HG03095 (cell line): ENCODE results near the gene DEDD.
A peak's percentile ranks its signal among the peaks of the same experiment; 100 is the strongest.

Experiments
- ATAC-seq: cut with Tn5 transposase; IDR thresholded peaks from one replicate; pipeline ENCODE4 v1.9.1; 2021; ENCODE audit warnings: moderate library complexity; ENCODE audit not compliant: unreplicated experiment

Gene DEDD

DNA sequence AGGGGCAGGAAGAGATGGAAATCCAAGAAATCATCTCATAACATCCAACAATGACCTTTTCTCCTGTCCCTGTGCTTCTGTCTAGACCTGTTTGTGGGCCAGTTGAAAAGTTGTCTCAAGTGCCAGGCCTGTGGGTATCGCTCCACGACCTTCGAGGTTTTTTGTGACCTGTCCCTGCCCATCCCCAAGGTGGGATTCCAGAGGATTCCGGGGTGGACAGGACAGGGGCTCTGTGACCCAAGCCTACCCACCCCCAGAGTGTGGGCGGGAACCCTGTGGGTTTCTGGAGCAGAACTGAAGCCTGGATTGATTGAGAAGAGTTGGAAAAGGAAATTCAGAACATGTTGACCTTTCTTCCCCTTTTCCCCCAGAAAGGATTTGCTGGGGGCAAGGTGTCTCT lies 31.3 kb upstream of the DEDD start:
- ATAC-seq, result no peak

DNA sequence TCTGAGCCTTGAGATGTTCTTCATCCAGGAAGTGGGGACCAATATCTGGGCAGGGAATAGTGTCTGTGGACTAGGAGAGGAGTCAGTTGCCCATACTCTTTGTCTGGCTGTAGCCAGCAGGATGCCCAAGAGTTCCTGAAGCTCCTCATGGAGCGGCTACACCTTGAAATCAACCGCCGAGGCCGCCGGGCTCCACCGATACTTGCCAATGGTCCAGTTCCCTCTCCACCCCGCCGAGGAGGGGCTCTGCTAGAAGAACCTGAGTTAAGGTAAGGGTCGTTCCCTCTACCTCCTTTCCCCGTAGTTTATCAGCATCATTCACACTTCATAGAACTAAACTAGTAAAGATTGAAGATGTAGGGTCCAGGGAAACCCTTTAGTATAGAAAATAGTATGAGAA lies 30.3 kb upstream of the DEDD start:
- no peak for ATAC-seq

DNA sequence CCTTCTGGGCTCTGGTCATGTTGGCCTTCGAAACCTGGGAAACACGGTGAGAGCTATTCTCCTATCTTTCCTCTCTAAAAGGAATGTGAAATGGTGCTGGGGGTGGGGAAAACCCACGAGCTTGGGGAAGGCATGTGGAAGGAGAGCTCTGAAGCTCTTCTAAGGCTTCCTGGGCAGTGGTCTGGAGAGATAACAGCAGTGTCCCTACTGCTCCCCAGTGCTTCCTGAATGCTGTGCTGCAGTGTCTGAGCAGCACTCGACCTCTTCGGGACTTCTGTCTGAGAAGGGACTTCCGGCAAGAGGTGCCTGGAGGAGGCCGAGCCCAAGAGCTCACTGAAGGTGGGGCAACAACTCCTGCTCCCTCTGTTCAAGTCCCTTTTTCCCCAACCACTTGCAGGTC lies 29.6 kb upstream of the DEDD start:
- no peak for ATAC-seq

DNA sequence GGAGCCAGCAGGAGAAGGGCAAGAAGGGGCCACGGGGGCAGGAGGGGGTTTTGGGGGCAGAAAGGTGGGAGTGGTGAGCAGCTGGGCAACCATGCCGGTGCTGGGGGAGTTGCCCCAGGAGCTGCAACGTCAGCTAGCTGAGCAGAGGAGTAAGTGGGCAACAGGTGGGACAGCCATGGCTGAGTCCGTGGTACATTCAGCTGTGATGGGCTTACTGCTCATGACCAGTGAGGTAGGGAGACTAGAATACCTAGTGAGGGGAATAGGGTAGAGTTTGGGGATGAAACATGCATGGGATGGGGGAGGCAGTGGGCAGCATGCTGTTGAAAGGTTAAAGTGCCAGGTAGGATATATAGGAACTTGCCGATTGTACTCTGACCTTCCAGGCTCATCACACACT lies 29.2 kb upstream of the DEDD start:
- ATAC-seq, result no peak

DNA sequence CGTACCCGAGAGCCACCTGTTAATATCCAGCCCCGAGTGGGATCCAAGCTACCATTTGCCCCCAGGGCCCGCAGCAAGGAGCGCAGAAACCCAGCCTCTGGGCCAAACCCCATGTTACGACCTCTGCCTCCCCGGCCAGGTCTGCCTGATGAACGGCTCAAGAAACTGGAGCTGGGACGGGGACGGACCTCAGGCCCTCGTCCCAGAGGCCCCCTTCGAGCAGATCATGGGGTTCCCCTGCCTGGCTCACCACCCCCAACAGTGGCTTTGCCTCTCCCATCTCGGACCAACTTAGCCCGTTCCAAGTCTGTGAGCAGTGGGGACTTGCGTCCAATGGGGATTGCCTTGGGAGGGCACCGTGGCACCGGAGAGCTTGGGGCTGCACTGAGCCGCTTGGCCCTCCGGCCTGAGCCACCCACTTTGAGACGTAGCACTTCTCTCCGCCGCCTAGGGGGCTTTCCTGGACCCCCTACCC lies 28.2 kb upstream of the DEDD start:
- no peak for ATAC-seq

DNA sequence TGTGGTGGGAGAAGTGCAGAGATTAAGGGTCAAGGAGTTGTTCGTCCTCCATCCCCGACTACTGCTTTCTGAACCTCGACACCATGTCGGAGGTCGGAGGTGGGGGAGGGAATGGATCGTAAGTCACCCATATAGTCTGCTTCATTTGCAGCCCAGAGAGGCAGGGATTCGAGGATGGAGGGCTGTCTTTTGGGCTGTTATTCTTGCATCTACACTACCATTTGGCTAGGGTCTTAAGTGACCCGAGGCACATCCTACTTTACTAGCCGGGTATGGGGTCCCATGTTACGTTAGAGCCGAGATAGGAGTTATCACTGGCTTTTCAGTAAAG lies 27.4 kb upstream of the DEDD start:
- ATAC-seq, result no peak

DNA sequence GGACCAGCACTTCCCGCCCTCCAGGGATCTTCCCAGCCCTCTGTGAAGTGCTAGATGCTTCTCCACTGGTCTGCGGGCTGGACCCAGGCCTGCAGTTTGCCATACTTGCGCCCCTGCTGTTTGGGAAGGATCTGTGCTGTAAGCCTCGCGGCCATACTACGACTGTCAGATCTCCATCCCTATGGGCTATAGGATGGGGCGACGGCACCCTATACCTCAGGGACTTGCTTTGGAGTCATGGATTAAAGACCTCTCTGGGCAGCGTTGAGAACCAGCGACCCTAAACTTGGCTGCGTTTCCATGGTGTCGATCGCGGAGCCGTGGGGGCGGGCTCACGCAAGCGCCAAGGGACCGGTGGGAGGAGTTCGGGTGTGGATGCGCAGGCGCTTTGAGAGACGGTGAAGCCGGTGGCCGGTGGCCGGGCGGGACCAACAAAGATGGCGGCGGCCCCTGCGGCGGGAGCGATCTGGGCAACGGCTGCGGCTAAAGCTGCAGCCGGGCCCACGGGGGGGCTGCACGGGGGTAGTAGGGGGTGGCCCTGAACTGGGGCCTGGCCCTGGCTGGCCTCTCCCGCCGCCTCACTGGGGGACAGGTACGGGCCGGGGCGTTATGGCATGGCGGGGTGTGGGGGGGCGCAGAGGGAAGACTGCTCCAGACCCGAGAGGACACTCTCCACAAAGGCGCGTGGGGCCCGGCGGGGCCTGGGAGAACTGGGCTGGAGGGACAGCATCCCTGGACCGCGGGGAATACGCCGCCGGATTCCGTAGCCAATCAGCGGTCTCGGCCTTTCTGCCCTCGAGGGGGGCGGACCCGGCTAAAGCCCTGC lies 26.8 kb upstream of the DEDD start, which contains the start of gene USP21:
Gene USP21, plus strand, starts transcription at position 414 of the 826 bp plus-strand sequence. CDS start 1,141 bp downstream, outside the sequence.
- peak; percentile 67 for ATAC-seq

DNA sequence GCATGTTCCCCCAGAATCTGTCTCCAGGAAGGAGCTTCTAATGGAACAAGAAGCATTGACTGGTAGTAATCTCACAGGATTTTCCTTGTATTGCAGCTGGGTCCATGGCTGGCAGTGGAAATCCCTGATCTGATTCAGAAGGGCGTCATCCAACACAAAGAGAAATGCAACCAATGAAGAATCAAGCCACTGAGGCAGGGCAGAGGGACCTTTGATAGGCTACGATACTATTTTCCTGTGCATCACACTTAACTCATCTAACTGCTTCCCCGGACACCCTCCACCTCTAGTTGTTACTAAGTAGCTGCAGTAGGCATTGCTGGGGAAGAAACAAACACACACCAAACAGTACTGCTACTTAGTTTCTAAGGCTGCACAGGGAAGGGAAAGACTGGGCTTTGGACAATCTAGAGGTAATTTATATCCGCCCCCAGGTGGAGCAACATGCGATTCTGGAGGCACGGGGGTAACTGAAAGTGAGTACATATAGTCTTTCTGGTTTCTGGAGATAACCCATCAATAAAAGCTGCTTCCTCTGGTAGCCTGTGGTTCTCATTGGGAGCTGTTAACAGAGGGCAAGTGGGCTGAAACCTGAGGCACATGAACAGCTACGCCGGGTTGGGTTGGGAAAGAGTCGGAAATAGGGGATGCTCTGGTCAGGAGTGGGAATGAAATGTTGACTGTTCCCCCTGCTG lies 26.0 kb upstream of the DEDD start:
- no peak for ATAC-seq

DNA sequence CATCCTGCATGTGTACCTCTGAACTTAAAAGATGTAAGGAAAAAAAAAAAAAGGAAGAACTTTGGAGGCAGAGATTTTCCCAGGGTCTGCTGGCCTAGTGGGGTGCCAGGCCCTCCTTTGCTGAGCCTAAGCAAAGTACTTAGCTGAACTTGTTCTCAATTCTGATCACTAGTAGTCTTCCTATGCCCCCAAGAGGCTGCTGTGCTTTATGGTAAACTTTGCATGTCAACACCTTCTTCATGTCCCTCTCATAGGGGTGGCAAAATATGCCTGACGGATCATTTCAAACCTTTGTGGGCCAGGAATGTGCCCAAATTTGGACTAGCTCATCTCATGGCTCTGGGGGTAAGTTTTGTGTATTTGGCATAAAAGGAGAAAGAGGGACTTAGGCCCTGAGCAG lies 25.4 kb upstream of the DEDD start:
- ATAC-seq, result no peak

DNA sequence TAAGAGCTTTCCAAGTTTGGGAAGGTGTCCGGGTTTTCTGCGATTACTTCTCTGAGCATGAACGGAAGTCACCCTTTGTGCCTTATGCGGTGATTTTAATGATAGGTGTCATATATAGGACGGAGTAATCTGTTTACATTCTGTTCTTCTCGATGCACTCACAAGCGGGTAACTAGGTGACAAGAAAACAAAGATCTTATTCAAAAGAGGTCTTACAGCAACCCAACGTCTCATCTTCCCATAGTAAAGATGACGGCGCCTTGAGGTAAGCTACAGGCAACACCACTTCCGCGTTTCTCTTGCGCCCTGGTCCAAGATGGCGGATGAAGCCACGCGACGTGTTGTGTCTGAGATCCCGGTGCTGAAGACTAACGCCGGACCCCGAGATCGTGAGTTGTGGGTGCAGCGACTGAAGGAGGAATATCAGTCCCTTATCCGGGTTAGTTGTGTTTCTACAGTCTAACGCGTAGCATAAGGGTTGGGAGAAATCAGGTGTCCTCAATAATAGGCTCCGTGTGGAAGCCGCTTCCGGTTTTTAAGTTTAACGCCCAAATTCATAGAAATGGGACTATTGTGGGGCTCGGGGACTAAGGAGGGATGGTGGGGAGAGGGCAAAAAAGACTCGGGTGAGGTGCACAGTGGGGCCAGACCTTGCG lies 21.3 kb upstream of the DEDD start, which contains the start of gene UFC1:
Gene UFC1, plus strand, starts transcription at position 297 of the 656 bp plus-strand sequence. Its CDS starts 20 bp downstream, at position 317.
- ATAC-seq, result peak; percentile 68

DNA sequence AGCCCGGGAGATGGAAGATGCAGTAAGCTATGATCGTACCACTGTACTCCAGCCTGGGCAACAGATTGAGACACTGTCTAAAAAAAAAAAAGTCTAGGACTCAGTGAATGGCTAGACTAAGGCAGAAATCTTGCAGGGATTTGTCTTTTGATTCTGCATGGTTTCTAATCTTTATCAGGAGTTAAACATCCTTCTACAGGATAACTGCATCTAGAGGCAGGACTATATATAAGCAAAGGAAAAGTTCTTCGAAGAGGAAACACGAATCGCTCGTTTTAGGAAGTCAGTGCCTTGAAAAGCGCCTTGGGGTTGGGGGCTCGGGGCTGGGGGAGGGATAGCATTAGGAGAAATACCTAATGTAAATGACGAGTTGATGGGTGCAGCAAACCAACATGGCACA lies 20.7 kb upstream of the DEDD start:
- ATAC-seq, result no peak

DNA sequence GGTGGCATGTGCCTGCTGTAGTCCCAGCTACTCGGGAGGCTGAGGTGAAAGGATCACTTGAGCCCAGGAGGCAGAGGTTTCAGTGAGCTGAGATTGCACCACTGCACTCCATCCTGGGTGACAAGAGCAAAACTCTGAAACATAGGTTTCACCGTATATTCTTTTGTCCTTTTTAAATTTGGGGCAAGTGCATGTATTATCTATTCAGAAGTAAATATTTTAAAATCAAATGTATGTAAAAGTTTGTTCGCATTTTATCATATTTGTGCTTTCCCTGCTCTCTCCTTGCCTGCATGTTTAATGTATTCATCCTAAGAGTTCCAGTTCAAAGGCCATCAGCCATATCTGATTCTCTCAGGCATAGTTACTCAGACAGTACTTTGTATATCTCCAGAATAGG lies 13.4 kb upstream of the DEDD start:
- no peak for ATAC-seq

DNA sequence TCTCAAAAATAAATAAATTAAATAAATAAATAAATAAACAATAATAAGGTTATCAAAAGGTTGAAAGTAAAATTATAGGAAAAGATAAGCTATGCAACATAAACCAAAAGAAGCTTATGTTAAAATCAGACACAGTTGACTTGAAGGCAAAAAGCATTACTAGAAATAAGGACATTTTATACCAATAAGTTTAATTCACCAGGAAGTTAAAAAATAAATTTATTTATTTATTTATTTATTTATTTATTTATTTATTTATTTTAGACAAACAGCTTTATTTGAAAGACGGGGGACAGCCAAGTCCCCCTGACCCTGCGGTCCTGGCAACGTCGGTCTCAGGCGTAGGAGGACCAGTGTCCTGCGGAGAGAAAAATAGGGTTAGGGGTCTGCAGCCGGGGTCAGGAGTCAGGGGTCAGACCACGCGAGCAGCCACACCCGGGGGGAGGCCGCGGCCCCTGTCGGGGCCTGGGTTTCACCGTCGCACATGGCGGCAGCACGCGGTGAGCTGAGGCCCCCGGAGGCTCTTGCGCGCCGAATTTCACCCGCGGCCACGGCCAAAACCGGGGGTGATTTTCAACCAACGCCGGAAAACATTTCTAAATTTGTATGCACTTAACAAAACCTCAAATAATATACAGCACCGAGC lies 8.4 kb upstream of the DEDD start:
- no peak for ATAC-seq

DNA sequence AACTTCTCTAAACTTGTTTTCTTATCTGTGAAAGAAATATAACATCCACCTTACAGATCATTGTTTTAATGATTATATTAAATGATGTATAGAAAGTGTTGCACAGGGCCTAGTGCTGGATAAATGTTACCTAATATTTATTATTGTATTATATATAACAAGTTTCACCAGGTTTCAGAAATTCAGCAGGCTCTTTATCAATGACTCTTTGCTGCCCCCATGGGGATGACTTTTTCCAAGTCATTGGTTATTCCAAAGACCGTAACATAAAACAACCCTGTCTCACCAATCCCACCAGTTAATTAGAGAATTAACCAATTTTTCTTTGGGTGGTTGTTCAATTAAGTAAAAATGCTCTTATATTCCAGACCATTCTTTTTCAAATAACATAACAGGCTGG lies 7.3 kb upstream of the DEDD start:
- ATAC-seq, result no peak

DNA sequence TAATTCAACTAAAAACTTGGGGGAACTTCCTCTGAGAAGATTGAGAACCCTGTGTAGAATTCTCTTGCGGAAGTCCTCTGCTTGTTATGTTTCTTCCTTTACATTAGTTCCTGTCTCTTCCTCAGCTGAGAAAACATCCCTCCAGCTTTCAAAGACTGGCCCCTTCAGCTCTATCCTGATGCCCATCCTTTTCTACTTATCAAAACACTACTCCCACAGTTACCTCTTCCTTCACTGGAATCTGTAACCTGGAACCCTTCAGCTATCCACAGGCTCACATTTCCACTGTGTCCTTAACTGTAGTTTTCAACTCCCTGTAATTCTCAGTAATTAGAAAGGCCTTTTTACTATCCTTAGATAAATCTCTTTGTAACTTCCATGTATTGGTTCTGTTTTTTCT lies 6.0 kb upstream of the DEDD start:
- ATAC-seq, result no peak

DNA sequence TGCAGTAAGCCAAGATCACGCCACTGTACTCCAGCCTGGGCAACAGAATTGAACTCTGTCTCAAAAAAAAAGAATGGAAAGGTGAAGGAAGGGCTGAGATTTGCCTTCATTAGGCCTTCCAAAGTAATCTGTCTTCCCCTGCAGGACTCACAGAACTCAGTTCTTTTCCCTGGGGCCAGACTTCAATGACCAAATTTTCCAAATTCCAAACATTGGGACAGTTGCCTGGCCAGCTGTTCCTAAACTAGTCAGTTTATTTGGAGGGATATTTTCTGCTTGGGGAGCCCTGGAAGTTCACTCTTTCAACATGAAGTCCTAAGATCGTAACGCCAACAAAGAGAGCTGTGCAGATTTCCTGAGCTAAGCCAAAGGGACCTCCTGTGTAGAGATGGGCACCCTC lies 5.4 kb upstream of the DEDD start:
- ATAC-seq, result no peak

DNA sequence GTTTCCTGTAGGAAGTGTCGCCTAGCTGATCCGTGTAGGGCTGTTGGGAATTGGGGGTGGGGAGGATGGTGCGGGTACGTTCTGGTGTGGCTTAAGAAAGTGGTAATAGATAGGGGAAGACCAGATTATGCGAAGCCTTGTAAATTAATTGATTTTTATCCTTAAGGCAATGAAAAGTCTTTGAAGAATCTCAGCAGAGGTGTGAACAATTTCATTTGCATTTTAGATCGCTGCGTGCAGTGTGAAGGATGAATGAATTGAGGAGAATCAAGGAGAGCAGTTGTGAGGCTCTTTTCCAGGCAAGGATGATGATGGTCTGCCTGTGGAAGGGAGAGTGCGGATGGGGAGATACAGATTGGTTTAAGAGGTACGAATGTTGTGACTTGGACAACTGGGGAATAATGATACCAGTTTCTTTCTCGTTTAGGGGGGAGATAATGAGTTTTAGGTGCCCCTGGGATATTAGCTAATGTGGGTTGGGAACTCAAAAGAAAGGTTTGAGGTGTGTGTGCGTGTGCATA lies 813 bp upstream of the DEDD start:
- peak; percentile 10 for ATAC-seq

DNA sequence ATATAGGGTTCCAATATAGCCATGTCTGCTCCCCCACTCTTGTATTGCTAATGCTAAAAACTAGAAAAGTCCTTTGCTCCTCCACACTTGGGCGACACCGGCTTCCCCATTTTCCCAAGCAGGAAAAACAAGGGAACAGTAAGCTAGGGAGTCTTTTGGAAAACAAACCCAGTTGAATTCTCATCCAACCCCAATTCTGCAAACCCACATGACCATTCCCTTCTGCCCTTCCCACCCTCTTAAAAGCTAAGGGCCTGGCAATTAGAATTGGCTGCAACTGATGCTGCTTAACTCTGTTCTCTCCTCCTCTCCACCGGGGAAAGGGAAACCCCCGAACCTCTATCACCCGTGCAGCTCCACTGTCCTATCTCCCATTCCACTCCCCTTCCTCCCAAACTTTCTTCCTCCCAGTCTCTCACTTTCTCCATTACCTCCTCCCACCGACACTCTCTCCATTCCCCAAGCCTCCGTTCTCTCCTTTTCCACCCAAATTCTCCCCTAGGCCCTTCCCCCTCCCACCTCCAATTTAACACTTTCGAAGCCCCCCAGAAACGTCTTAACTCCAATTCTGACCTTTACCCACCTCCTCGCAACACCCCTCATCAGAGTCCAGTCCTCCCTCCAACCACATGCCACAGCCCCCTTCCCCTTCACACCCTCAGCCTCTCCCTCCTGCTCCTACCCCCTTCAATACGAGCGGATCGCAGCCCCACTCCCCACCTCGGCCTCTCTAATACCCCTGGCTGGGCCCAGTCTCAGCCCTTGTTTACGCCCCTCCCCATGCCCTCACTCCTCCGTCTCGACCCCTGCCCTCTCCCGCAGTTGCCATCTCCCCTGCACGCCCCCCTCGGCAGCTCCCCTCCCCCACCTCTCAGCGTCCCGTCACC lies 701 bp downstream of the DEDD start:
- ATAC-seq, result no peak

DNA sequence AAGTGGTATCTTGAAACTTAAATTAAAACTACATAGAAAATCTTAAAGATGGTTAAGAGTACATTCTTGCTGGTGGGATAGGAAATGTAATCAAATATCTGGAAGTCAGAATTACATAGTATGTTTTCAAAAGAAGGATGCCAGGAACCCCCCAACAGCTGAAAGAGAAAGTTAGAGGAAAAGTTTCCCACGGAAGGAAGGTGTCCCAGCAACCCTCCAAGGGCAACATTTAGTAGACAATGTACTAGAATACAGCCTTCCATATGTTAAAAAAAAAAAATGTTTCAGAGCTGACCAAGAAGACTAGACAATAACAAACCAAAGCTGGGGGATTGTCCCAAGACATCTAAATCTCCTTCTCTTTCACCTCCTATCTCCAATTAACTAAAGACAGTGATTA lies 2.2 kb downstream of the DEDD start:
- ATAC-seq, result no peak
